ENCODE data around the gene CCBE1. TPM values are rescaled to one million over a fixed set of nuclear protein-coding genes. Genes with fewer than 3 reads are reported as not detected.
A peak's percentile ranks its signal among the peaks of the same experiment; 100 is the strongest.

The CCBE1 gene
- total RNA-seq, 2 experiments from 2014 or later: not detected

DNA sequence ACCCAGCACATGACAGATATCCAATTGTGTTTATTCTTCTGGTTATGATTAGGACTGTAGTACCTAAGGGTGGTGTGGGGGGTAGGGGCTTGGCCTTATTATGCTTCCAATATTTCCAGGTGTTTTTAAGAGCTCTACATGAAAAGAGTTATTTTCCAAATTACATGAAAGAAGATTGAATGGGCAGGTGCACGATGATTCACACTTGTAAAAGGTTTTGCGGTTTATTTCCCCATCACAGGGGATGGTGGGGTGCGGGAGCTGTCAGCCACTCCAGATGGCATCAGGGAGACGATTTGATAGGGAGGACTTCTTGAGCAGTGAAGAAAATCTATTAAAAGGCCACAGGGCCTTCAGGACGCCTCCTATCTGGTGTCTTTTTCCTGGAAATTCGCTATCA lies 15.1 kb upstream of the CCBE1 start:
- DNase-seq: no peak
- Mint-ChIP-seq H3K4me1 (ENCODE audit: low read depth) (no peaks in the 10 kb centered on the region), H3K4me3 (no peak overlapping the region), H3K9me3 (ENCODE audit: insufficient read depth) (no peaks in the 10 kb centered on the region), H3K27me3 (ENCODE audit: low read depth) (no peaks in the 10 kb centered on the region), H3K27ac (no peak overlapping the region), H3K36me3 (ENCODE audit: low read depth) (no peaks in the 10 kb centered on the region)
- ATAC-seq: no peak
- CTCF ChIA-PET: interaction anchor here (1.2 kb wide), 1 partner anchor 15 kb away, joined by 3 read pairs; the partner anchor contains the start of gene CCBE1
- POLR2A ChIA-PET: no interaction called here

GRCh38 chr18:59708988-59709387 lies 11.8 kb upstream of the CCBE1 start:
- Mint-ChIP-seq H3K27ac (no peak overlapping the region), H3K9me3 (ENCODE audit: insufficient read depth) (no peaks in the 10 kb centered on the region), H3K27me3 (ENCODE audit: low read depth) (no peaks in the 10 kb centered on the region), H3K4me3 (no peak overlapping the region), H3K36me3 (ENCODE audit: low read depth) (no peaks in the 10 kb centered on the region), H3K4me1 (ENCODE audit: low read depth) (no peaks in the 10 kb centered on the region)
- ChIA-PET POLR2A (no interaction called here), CTCF (no interaction called here)
- ATAC-seq: no peak
- no peak for DNase-seq

DNA sequence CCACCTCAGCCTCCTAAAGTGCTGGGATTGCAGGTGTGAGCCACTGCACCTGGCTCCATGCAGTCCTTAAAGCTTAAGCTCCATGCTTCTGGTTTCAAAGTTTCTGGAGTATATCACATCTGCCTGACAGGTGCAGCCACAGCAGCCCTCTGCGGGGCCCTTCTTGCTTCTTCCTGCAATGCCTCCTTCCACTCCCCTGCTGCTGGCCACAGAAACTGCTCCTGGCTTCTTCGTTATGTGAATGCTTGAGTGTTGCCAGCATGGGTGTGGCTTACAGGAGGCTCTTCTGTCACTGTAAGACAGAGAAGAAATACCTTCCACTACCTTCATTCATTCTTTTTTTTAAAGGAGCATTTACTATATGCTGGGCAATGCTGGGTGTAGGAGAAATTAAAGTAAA lies 10.1 kb upstream of the CCBE1 start:
- ATAC-seq (no peak), DNase-seq (no peak)
- no peaks in the 10 kb centered on the region for H3K27me3 Mint-ChIP-seq (ENCODE audit: low read depth)
- H3K9me3 Mint-ChIP-seq (ENCODE audit: insufficient read depth): no peaks in the 10 kb centered on the region
- H3K27ac Mint-ChIP-seq: no peak overlapping the region
- no peak overlapping the region for H3K4me3 Mint-ChIP-seq
- ChIA-PET POLR2A (no interaction called here), CTCF (interaction anchor here (1.2 kb wide), 1 partner anchor 10 kb away, joined by 5 read pairs; the partner anchor contains the start of gene CCBE1)
- H3K4me1 Mint-ChIP-seq (ENCODE audit: low read depth): no peaks in the 10 kb centered on the region
- H3K36me3 Mint-ChIP-seq (ENCODE audit: low read depth): no peaks in the 10 kb centered on the region

DNA sequence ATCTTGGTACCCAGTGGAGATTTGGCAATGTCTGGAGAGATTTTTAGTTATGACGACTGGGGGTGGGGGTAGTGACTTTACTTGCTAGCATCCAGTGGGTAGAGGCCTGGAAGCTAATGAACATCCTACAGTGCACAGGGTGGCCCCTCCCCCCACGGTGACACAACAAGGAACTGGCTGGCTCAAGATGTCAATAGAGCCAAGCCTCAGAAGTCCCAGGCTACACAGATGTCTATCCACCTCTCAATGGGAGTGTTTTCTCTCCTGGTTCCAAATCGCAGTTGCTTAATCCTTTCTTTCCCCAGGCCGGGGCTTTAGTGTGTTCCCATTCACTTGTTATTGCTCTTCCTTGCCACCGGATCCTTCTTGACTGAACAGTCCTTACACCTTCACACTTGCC lies 9.3 kb upstream of the CCBE1 start:
- H3K27me3 Mint-ChIP-seq (ENCODE audit: low read depth): peaks cover 4% of the 10 kb centered on the region
- no peaks in the 10 kb centered on the region for H3K36me3 Mint-ChIP-seq (ENCODE audit: low read depth)
- no peaks in the 10 kb centered on the region for H3K4me1 Mint-ChIP-seq (ENCODE audit: low read depth)
- no peak overlapping the region for H3K4me3 Mint-ChIP-seq
- POLR2A ChIA-PET: no interaction called here
- DNase-seq: no peak
- no peak for ATAC-seq
- H3K27ac Mint-ChIP-seq: no peak overlapping the region
- no peaks in the 10 kb centered on the region for H3K9me3 Mint-ChIP-seq (ENCODE audit: insufficient read depth)
- CTCF ChIA-PET: interaction anchor here (1.2 kb wide), 1 partner anchor 9 kb away, joined by 5 read pairs; the partner anchor contains the start of gene CCBE1

DNA sequence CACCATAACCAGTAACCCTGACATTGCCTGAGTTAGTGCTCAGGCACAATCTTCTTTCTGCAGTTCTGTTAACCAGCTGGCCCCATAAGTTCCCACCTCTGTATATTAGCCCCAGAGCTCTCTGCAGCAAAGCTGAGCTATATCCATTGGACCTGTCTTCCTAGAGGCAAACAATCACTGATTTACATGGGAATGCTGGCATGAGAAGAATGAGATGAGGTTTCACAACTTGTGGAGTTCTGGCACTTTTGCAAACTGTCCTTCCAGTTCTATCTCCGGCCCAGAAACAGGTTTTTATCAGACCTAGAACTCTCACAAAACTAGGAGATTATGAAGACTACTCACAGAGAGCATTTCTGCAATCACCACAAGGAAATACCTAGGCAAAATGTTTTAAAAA lies 7.9 kb upstream of the CCBE1 start:
- ChIA-PET CTCF (interaction anchor here (1.1 kb wide), 1 partner anchor 8 kb away, joined by 3 read pairs; the partner anchor contains the start of gene CCBE1), POLR2A (no interaction called here)
- H3K27me3 Mint-ChIP-seq (ENCODE audit: low read depth): peaks cover 11% of the 10 kb centered on the region
- no peaks in the 10 kb centered on the region for H3K9me3 Mint-ChIP-seq (ENCODE audit: insufficient read depth)
- no peaks in the 10 kb centered on the region for H3K36me3 Mint-ChIP-seq (ENCODE audit: low read depth)
- no peak overlapping the region for H3K27ac Mint-ChIP-seq
- H3K4me3 Mint-ChIP-seq: no peak overlapping the region
- ATAC-seq: no peak
- DNase-seq: no peak
- H3K4me1 Mint-ChIP-seq (ENCODE audit: low read depth): no peaks in the 10 kb centered on the region

GRCh38 chr18:59704146-59704545 lies 6.9 kb upstream of the CCBE1 start:
- H3K9me3 Mint-ChIP-seq (ENCODE audit: insufficient read depth): no peaks in the 10 kb centered on the region
- H3K36me3 Mint-ChIP-seq (ENCODE audit: low read depth): no peaks in the 10 kb centered on the region
- ChIA-PET CTCF (interaction anchor here (1.4 kb wide), 1 partner anchor 119 kb away, joined by 6 read pairs; no protein-coding TSS in a partner anchor), POLR2A (no interaction called here)
- ATAC-seq (no peak), DNase-seq (no peak)
- H3K27me3 Mint-ChIP-seq (ENCODE audit: low read depth): peaks cover 17% of the 10 kb centered on the region
- H3K27ac Mint-ChIP-seq: no peak overlapping the region
- no peak overlapping the region for H3K4me3 Mint-ChIP-seq
- H3K4me1 Mint-ChIP-seq (ENCODE audit: low read depth): no peaks in the 10 kb centered on the region

DNA sequence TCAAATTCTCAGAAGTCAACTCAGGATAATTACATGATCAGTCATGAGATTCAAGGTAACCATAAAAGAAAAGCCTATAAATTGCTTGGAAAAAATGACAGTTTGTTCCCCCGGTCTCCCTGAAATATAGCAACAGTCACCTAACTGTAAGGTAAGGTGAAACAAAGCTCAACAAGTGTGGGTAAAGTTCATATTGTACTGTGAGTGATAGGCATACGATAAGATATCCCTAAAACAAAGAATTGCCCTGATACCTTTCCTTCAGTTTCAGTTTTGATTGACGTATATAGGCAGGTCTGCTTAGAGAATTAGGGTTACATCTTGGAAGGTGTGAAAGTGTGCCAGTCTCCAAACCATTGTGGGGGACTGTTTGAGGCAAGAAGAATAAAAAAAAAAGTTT lies 4.0 kb upstream of the CCBE1 start:
- H3K9me3 Mint-ChIP-seq (ENCODE audit: insufficient read depth): no peaks in the 10 kb centered on the region
- peaks cover 34% of the 10 kb centered on the region for H3K27me3 Mint-ChIP-seq (ENCODE audit: low read depth)
- DNase-seq (no peak), ATAC-seq (no peak)
- H3K4me3 Mint-ChIP-seq: no peak overlapping the region
- peaks cover 7% of the 10 kb centered on the region for H3K4me1 Mint-ChIP-seq (ENCODE audit: low read depth)
- no peaks in the 10 kb centered on the region for H3K36me3 Mint-ChIP-seq (ENCODE audit: low read depth)
- CTCF ChIA-PET: interaction anchor here (0.8 kb wide), 1 partner anchor 122 kb away, joined by 4 read pairs; no protein-coding TSS in a partner anchor
- POLR2A ChIA-PET: no interaction called here
- H3K27ac Mint-ChIP-seq: no peak overlapping the region

GRCh38 chr18:59700535-59700967 lies 3.3 kb upstream of the CCBE1 start:
- H3K27ac Mint-ChIP-seq: no peak overlapping the region
- DNase-seq: no peak
- H3K4me1 Mint-ChIP-seq (ENCODE audit: low read depth): peaks cover 7% of the 10 kb centered on the region
- ATAC-seq: no peak
- no peaks in the 10 kb centered on the region for H3K9me3 Mint-ChIP-seq (ENCODE audit: insufficient read depth)
- peaks cover 42% of the 10 kb centered on the region for H3K27me3 Mint-ChIP-seq (ENCODE audit: low read depth)
- no peaks in the 10 kb centered on the region for H3K36me3 Mint-ChIP-seq (ENCODE audit: low read depth)
- ChIA-PET CTCF (no interaction called here), POLR2A (no interaction called here)
- no peak overlapping the region for H3K4me3 Mint-ChIP-seq

- ATAC-seq (no peak), DNase-seq (no peak)
- ChIA-PET CTCF (no interaction called here), POLR2A (no interaction called here)
- Mint-ChIP-seq H3K4me1 (ENCODE audit: low read depth) (peaks cover 7% of the 10 kb centered on the region), H3K9me3 (ENCODE audit: insufficient read depth) (no peaks in the 10 kb centered on the region), H3K27ac (no peak overlapping the region), H3K4me3 (no peak overlapping the region), H3K27me3 (ENCODE audit: low read depth) (peaks cover 48% of the 10 kb centered on the region), H3K36me3 (ENCODE audit: low read depth) (no peaks in the 10 kb centered on the region)
Observed at GRCh38 chr18:59699750-59700534, 2.7 kb upstream of the CCBE1 start.

DNA sequence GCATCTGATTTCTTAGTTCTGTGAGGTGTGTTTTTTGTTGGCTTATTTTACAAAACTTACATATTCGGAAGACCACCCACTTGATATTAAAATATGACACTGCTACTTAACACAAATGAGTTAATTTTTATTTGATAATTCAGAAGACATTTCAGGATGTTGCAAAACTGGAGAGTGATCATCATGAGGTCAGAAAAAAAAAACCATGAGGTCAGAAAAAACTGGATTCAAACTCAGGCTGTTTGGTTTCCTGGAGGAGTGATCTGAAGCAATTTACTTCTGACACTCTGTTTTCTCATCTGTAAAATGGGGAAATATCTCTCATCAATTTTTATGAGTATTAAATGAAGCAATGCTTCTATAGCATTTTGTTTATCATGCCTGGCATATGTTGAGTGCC lies 1.8 kb upstream of the CCBE1 start:
- ATAC-seq (no peak), DNase-seq (no peak)
- Mint-ChIP-seq H3K36me3 (ENCODE audit: low read depth) (no peaks in the 10 kb centered on the region), H3K4me1 (ENCODE audit: low read depth) (peaks cover 7% of the 10 kb centered on the region), H3K4me3 (no peak overlapping the region), H3K27ac (no peak overlapping the region), H3K27me3 (ENCODE audit: low read depth) (peaks cover 55% of the 10 kb centered on the region), H3K9me3 (ENCODE audit: insufficient read depth) (no peaks in the 10 kb centered on the region)
- POLR2A ChIA-PET: no interaction called here
- CTCF ChIA-PET: no interaction called here

DNA sequence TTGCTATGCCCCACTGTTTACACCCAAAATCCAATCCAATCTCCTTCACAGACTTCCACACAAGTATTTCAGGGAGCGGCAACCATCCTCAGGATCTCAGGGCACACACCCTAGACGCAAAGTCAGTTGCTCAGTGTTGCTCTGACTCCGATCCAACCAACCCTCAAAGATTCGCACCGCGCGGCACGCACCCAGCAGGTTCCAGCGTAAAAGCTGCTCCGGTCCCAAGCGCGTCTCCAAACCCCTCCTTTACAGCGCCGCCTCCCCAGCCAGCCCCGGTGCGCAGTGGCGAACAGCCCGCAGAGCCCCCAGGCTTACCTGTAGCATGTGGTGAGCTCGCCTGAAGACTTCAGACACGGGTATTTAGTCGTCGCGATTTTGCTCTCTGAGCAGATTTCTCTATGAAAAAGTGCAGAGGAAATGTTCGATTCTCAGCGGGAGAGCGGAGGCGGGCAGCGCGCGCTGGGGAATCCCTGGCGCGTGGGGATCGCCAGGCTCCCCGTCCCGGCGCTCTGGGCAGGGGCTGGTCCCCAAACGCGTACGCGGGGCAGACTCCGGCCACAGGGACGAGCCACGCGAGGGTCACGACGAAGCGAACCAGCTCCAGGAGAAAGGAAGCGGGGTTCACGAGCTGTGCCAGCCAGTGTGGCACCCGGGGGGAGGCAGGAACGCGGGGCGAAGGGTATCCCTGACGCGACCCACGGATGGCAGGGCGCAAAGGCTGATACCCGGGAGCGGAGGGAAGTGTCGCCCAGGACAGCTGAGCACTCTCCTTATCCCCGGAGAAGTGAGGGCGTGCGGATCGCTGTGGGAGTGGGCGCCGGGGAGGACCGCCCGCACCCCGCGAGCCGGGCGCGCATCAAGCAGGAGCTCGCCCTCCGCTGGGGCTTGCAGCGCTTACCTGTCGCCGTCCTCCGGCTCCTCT lies 650 bp downstream of the CCBE1 start:
- Mint-ChIP-seq H3K27me3 (ENCODE audit: low read depth) (peaks cover 61% of the 10 kb centered on the region), H3K27ac (no peak overlapping the region), H3K4me1 (ENCODE audit: low read depth) (peaks cover 7% of the 10 kb centered on the region), H3K36me3 (ENCODE audit: low read depth) (no peaks in the 10 kb centered on the region), H3K4me3 (no peak overlapping the region), H3K9me3 (ENCODE audit: insufficient read depth) (no peaks in the 10 kb centered on the region)
- ChIA-PET CTCF (interaction anchor here (0.6 to 2.1 kb wide), 18 partner anchors 9 to 447 kb away, joined by 3 to 19 read pairs (median 4); no protein-coding TSS in a partner anchor), POLR2A (no interaction called here)
- no peak for DNase-seq
- ATAC-seq: peak; percentile 58

DNA sequence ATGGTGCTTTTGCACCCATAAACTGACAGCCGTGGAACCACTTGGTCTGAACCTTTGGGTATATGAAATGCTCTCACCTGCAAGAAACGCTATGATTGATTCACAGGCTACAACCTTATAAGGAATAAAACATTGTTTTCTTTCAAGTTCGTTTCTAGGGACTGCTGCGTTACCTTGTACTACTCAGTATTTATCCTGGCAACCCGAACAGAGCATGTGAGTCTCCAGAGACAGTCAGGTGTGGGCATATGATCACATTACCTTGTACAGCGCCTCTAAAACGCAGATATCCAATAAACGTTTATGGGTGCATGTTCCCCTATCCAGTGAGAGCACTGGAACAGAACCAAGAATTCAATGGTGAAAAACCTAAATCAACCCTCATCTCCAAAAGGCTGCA lies 1.7 kb downstream of the CCBE1 start:
- Mint-ChIP-seq H3K9me3 (ENCODE audit: insufficient read depth) (no peaks in the 10 kb centered on the region), H3K27ac (no peak overlapping the region), H3K4me3 (no peak overlapping the region), H3K36me3 (ENCODE audit: low read depth) (no peaks in the 10 kb centered on the region), H3K4me1 (ENCODE audit: low read depth) (peaks cover 7% of the 10 kb centered on the region), H3K27me3 (ENCODE audit: low read depth) (peaks cover 63% of the 10 kb centered on the region)
- ChIA-PET POLR2A (no interaction called here), CTCF (no interaction called here)
- DNase-seq: no peak
- no peak for ATAC-seq
